ENCODE data around the gene CHMP6.

CHMP6 gene

DNA sequence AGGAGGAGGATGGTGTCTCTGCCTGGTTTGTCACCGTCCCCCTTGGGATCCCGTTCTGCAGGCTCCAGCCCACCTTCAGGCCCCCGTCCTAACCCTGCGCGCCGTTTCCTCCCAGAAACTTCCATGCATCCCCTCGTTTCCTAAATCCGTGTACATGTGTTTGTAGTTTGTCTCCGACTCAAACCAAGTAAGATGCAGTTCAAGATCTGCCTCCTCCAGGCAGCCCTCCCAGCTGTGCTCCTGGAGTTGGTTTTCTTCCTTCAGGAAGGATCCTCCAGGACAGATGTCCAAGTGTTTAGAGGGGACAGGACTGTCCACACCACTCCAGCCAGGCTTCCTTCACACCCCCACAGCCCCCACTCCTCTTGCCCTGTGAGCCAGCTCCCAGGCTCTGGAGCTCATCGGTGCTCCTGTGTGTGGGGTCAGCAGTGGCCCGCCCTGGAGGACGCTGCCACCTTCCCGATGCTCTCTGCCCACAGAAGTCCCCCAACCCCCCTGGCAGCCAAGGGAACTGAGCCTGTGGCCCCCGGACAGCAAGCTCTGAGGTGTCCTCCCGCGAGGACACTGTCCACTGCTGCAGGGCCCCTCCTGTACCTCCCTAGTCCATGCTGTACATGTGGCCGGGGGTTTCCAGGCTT lies 54.6 kb downstream of the CHMP6 start:
- no peak for DNase-seq

DNA sequence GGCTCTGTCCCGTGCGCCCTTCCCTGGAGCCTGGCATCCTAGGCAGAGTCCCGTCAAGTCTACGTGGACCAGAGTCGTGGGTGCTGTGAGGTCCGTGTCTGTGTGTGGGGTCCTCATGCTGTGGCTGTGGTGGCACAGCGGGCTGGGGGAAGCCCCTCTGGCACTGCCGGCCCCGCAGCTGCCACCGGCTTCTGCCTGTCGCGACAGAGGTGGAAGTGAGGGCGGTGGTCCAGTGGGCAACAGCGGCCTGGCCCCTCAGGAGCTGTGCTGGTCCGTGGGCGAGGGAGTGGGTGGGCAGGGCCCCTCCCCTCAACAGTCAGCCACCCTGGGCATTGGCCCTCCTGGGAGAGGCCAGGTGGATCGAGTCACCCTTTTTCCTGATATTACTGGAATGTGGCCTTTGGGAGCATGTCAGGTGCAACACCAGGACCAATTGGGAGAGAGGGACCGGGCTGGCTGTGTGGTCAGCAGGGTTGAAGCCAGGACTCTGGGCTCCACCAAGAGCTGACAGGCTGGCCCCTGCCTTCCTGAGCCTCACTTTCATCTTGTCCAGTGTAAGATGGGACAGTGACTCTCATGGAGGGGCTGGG lies 55.2 kb downstream of the CHMP6 start:
- no peak for DNase-seq

DNA sequence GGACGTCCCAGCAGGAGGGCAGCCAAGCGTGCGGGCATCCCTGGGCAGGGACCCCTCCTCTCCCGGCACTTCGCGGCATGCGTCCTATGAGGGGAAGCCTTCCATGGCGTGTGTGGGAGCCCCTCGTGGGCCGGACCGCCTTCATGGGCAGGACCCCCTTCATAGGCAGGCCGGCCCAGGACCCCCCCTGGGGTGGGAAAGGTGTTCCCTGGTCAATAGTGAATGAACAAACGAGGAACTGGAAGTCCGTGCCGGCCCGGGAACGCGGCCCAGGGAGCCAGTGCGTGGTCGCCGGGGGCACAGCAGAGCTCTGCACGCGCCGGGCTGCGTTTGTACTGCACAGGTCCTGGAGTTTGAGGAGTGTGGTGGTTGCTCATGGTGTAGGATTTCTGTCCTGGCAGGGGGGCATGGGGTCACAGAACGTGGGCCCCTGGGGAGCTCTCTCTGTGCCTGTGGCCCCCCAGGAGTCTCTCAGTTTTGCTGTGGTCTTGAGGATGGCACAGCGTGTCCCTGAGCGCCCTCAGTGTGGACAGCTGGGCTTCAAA lies 57.3 kb downstream of the CHMP6 start:
- DNase-seq: no peak

DNA sequence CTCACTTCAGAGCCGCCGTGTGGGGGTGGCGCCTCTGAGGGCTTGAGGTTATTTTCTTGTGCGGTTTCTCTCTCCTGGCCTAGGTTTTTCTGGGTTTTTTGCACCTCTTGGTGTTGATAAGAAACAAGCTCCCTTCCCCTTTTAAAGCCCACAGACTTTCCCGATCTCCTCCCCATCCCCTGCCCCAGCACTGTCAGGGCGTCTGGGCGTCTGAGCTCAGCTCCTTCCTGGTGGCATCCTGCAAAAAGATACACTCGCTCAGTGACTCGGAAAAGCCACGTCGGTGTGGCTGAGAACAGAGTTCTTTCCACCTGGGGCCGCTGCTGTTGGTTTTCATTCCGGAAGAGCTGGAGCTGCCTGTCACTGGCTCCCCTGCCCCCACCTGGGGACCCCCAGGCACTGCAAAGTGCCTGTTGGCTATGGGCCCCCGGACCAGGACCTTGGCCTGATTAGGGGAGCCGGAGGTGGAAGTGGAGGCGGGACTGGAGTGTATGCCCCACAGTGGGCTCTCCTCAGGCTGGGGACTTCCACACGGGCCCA lies 57.8 kb downstream of the CHMP6 start:
- DNase-seq: no peak
